ENCODE measurements around the gene LIPM. TPM values are rescaled to one million over a fixed set of nuclear protein-coding genes. Genes with fewer than 3 reads are reported as not detected.

The LIPM gene
- total and polyA plus RNA-seq, 9 donors: 0.14 TPM; not detected in 8

DNA sequence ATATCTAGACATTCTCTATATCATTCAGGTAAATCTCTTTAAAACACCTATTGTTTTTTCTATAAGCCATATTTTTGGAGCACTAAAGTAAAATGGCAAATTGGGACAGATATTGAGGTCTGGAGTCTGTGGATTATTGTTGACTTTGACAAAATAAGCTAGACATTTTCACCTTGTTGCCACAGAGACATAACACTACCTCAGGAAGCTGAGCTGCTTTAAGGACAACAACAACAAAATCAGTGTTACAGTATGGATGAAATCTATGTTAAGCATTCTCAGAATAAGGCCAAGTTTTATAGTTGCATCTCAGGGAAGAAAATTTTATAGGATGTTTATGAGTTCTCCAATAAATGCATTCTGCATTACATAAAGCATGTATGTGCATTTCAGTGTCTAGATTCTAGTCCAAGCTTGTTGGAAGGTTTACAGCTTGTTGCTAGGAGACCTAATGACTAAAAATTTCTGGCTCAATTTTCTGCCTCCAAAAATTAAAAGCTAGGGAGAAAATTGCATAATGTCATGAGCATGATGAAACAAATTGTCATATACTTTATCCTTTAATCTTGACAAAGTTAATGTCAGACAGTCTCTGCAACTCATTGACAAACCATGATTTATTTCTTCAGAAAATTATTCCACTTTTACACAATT is 18.3 kb downstream of the LIPM start:
- Histone ChIP-seq H3K27me3 (ENCODE audit: control insufficient read depth, insufficient read depth, low read length) (no peaks in the 10 kb centered on the region), H3K4me1 (ENCODE audit: control insufficient read depth, insufficient read depth, low read length) (no peaks in the 10 kb centered on the region), H3K9me3 (replicated peaks; ENCODE audit: control insufficient read depth, low read depth, low read length) (no peaks in the 10 kb centered on the region), H3K27ac (ENCODE audit: low read length) (no peak overlapping the region), H3K4me3 (ENCODE audit: low read length) (no peak overlapping the region), H3K36me3 (ENCODE audit: control insufficient read depth, insufficient read depth, low read length) (no peaks in the 10 kb centered on the region)
- DNase-seq: peak; percentile 92

DNA sequence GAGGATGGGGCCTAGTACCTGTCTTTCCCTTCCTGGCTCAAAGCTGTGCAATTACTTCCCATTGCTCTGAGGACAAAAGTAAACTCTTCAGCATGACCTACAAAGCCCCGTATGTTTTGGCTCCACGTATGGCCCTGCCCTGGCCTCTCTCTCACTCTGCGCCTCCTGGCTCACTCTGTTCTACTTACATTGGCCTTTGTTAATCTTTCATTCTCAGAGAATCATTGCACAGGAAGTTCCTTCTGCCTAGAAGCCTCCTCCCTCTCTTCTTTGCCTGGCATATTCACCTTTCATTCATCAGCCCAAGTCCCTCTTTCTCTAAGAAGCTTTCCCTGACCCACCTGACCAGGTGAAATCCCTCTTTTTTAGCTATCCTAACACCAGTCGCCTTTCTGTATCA is 23.9 kb downstream of the LIPM start:
- WGBS (ENCODE audit: insufficient coverage): 67% methylated on average over 3 of the region's 4 CpGs
- Histone ChIP-seq H3K36me3 (ENCODE audit: control insufficient read depth, insufficient read depth, low read length) (no peaks in the 10 kb centered on the region), H3K27me3 (ENCODE audit: control insufficient read depth, insufficient read depth, low read length) (no peaks in the 10 kb centered on the region), H3K4me3 (ENCODE audit: low read length) (no peak overlapping the region), H3K4me1 (ENCODE audit: control insufficient read depth, insufficient read depth, low read length) (no peaks in the 10 kb centered on the region), H3K27ac (ENCODE audit: low read length) (no peak overlapping the region), H3K9me3 (replicated peaks; ENCODE audit: control insufficient read depth, low read depth, low read length) (no peaks in the 10 kb centered on the region)
- DNase-seq: no peak

DNA sequence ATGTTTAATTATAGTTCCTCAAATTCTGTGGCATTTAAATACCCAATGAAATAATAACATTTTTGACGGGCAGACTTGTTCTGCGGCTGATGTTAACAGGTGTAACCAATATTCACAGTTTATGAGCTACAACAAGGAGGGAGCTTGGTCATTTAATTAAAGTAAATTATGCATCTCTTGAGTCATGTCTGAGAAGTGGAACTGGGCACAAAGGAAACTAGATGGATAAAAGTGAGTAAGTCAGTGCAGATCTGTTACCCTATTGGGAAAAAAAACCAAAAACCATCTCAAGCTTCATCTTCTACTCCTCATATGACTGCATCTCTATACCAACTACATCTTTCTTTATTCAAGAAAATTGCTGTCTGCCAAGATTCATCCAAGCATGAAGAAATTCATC is 25.1 kb downstream of the LIPM start:
- Histone ChIP-seq H3K9me3 (replicated peaks; ENCODE audit: control insufficient read depth, low read depth, low read length) (no peaks in the 10 kb centered on the region), H3K27ac (ENCODE audit: low read length) (no peak overlapping the region), H3K4me3 (ENCODE audit: low read length) (no peak overlapping the region), H3K27me3 (ENCODE audit: control insufficient read depth, insufficient read depth, low read length) (no peaks in the 10 kb centered on the region), H3K4me1 (ENCODE audit: control insufficient read depth, insufficient read depth, low read length) (no peaks in the 10 kb centered on the region), H3K36me3 (ENCODE audit: control insufficient read depth, insufficient read depth, low read length) (no peaks in the 10 kb centered on the region)
- DNase-seq: no peak
- no CpG with 5 or more reads among the region's 2 CpGs for WGBS (ENCODE audit: insufficient coverage)

DNA sequence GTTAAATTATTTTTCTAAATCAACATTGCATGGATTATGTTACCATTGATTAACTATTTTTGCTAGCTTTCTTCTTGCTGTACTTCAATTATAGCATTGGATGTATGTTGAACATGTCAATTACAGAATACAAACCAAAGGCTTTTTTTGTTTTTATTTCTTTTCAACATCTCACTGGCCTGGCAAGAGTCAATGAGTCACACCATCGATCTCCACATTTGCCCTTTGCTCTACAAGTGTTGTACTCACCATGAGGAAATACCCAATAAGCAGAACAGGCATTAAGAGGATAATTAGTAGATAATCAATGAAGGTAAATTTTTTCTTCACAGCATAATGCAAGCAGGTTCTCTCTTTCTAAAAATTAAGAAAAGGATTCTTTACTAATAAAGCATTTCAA is 25.8 kb downstream of the LIPM start:
- Histone ChIP-seq H3K27ac (ENCODE audit: low read length) (no peak overlapping the region), H3K9me3 (replicated peaks; ENCODE audit: control insufficient read depth, low read depth, low read length) (no peaks in the 10 kb centered on the region), H3K4me1 (ENCODE audit: control insufficient read depth, insufficient read depth, low read length) (no peaks in the 10 kb centered on the region), H3K27me3 (ENCODE audit: control insufficient read depth, insufficient read depth, low read length) (no peaks in the 10 kb centered on the region), H3K4me3 (ENCODE audit: low read length) (no peak overlapping the region), H3K36me3 (ENCODE audit: control insufficient read depth, insufficient read depth, low read length) (no peaks in the 10 kb centered on the region)
- no CpG with 5 or more reads among the region's 1 CpG for WGBS (ENCODE audit: insufficient coverage)
- DNase-seq: no peak

DNA sequence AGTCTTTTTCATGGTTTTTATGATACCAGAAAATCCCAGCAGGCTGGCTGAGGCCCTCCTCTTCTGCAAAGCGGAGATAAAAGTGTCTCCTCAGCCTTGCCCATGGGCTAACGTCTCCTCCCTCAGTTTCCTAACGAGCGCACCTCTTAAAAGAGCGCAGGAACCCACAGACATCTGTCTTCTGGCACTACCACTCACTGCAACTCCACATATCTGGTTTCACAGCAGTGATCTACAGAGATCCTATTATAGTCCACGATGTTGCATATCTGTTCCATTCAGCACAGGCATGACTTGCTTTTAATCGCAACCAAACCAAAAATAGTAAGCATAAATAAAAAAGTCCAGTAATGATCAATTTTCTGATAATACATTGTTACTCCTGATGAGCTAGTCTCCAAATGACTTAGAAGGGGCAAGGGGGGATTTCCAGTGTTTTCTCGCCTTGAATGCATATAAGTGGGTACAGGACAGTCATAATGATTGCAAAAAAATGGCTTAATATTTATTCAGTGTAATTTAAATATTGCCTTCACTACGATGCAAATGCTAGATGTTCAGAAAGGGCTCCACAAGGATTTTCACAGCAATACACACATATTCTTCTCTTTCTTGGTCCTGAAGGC is 28.2 kb downstream of the LIPM start:
- 57% methylated on average over 5 of the region's 9 CpGs for WGBS (ENCODE audit: insufficient coverage)
- no peaks in the 10 kb centered on the region for H3K4me1 ChIP-seq (ENCODE audit: control insufficient read depth, insufficient read depth, low read length)
- DNase-seq: no peak

DNA sequence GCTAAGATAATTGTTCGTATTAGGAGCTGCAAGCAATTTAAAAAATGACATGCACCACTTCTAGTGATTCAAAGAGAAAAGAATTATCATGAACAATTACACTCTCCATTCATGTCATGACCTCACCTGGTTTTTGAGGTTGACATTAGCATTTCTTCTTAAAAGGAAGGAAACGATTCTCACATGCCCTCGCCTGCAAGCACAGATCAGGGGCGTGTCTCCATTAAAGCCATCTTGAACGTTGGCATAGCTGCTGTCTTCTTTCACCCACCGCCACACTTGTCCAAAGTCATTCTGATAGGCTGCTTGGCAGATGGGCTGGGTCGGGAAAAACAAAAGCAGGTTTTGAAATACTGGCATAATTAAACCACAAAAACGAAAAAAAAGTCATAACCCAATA is 29.2 kb downstream of the LIPM start:
- H3K9me3 ChIP-seq (replicated peaks; ENCODE audit: control insufficient read depth, low read depth, low read length): no peaks in the 10 kb centered on the region
- no peak overlapping the region for H3K27ac ChIP-seq (ENCODE audit: low read length)
- H3K4me3 ChIP-seq (ENCODE audit: low read length): no peak overlapping the region
- no peak for DNase-seq
- no peaks in the 10 kb centered on the region for H3K4me1 ChIP-seq (ENCODE audit: control insufficient read depth, insufficient read depth, low read length)
- H3K27me3 ChIP-seq (ENCODE audit: control insufficient read depth, insufficient read depth, low read length): no peaks in the 10 kb centered on the region
- WGBS (ENCODE audit: insufficient coverage): 64% methylated on average over 4 of the region's 8 CpGs
- H3K36me3 ChIP-seq (ENCODE audit: control insufficient read depth, insufficient read depth, low read length): no peaks in the 10 kb centered on the region

More for the DNA sequence above, 28.2 kb downstream of the LIPM start:
- Histone ChIP-seq H3K27me3 (ENCODE audit: control insufficient read depth, insufficient read depth, low read length) (no peaks in the 10 kb centered on the region), H3K27ac (ENCODE audit: low read length) (no peak overlapping the region), H3K4me3 (ENCODE audit: low read length) (no peak overlapping the region), H3K36me3 (ENCODE audit: control insufficient read depth, insufficient read depth, low read length) (no peaks in the 10 kb centered on the region), H3K9me3 (replicated peaks; ENCODE audit: control insufficient read depth, low read depth, low read length) (no peaks in the 10 kb centered on the region)

DNA sequence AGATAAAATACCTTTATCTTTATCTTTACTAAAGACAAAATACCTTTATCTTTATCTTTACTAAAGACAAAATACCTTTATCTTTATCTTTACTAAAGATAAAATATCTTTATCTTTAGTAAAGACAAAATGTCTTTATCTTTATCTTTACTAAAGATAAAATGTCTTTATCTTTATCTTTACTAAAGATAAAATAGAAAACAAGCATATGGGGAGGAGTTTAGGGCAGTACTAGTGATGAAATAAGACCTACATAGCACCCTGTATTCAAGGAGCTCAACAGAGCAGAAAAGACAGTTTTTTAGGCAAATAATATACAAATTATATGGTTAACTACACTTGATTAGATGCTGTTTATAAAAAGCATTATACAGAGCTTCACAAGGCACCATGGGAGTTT is 29.8 kb downstream of the LIPM start:
- Histone ChIP-seq H3K4me3 (ENCODE audit: low read length) (no peak overlapping the region), H3K36me3 (ENCODE audit: control insufficient read depth, insufficient read depth, low read length) (no peaks in the 10 kb centered on the region), H3K9me3 (replicated peaks; ENCODE audit: control insufficient read depth, low read depth, low read length) (no peaks in the 10 kb centered on the region), H3K27me3 (ENCODE audit: control insufficient read depth, insufficient read depth, low read length) (no peaks in the 10 kb centered on the region), H3K4me1 (ENCODE audit: control insufficient read depth, insufficient read depth, low read length) (no peaks in the 10 kb centered on the region), H3K27ac (ENCODE audit: low read length) (no peak overlapping the region)
- no peak for DNase-seq

DNA sequence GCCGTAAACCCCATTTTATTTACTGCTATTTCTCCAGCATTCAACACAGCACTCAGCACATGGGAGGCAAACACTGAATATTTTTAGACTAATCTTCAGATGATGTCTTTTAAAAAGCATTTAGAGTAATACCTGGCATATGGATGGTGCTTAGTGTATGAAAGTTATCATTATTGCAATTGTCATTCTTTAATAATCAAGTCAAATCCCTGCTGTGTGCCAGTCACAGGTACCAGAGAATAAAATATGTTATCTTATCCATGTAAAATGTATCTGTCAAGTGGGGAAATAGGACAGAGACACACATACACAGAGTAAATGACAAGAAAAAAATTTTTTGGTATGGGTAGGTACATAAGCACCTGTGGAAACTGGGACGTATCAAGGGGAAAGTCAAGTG is 30.6 kb downstream of the LIPM start:
- Histone ChIP-seq H3K4me1 (ENCODE audit: control insufficient read depth, insufficient read depth, low read length) (no peaks in the 10 kb centered on the region), H3K27ac (ENCODE audit: low read length) (no peak overlapping the region), H3K36me3 (ENCODE audit: control insufficient read depth, insufficient read depth, low read length) (no peaks in the 10 kb centered on the region), H3K4me3 (ENCODE audit: low read length) (no peak overlapping the region), H3K9me3 (replicated peaks; ENCODE audit: control insufficient read depth, low read depth, low read length) (no peaks in the 10 kb centered on the region), H3K27me3 (ENCODE audit: control insufficient read depth, insufficient read depth, low read length) (no peaks in the 10 kb centered on the region)
- no peak for DNase-seq
- no CpG with 5 or more reads among the region's 2 CpGs for WGBS (ENCODE audit: insufficient coverage)

DNA sequence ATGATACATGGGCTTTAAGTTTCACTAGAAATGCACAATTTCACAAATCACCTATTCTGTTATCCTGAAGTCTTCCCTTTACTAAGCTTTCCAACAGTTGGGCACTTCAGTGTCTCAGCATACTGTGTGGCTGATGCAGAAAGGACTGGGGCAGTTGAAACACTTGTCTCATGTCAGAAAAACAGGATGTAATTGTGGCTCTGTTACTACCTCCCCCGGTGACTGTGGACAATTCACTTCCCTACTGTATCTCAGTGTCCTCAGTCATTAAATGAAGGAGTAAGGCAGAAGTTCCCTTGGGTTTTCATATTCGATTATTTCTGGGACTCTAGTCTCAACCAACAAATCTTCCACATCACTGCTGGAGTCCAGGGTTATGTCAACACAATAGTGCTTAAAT is 31.2 kb downstream of the LIPM start:
- Histone ChIP-seq H3K27me3 (ENCODE audit: control insufficient read depth, insufficient read depth, low read length) (no peaks in the 10 kb centered on the region), H3K4me1 (ENCODE audit: control insufficient read depth, insufficient read depth, low read length) (no peaks in the 10 kb centered on the region), H3K4me3 (ENCODE audit: low read length) (no peak overlapping the region), H3K27ac (ENCODE audit: low read length) (no peak overlapping the region), H3K9me3 (replicated peaks; ENCODE audit: control insufficient read depth, low read depth, low read length) (no peaks in the 10 kb centered on the region), H3K36me3 (ENCODE audit: control insufficient read depth, insufficient read depth, low read length) (no peaks in the 10 kb centered on the region)
- no peak for DNase-seq
- 40% methylated on average over 1 of the region's 2 CpGs for WGBS (ENCODE audit: insufficient coverage)

DNA sequence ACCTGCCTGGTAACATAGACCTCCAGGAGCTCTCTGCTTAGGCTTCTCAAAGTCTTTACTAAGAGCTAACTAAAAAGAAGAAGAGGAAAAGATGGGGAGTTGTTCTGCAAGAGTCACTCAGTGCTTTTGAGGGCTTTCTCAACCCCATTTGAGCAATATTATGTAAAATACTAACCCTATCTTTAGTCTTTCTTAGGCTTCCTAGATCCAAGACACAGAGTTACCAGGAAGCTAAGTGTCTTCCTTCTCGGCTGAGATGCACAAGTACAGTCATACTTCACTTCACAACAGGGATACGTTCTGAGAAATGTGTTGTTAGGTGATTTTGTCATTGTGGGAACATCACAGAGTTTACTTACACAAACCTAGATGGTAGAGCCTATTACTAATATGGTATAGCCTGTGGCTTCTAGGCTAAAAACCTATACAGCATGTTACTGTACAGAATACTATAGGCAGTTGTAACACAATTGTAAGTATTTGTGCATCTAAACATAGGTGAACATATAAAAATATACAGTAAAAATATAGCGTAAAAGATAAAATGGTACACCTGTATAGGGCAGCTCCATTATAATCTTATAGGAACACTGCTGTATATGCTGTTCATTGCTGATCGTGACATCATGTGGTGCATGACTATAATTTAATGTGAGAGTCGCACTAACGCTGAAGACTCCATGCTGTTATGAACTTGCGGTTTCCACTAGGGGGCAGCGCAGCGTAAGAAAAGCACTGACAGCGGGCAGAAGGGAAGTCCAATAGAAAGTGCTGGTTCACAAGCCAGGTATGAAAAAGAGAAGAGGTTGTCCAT is 32.8 kb downstream of the LIPM start:
- H3K4me3 ChIP-seq (ENCODE audit: low read length): no peak overlapping the region
- peak; percentile 93 for DNase-seq
- no peaks in the 10 kb centered on the region for H3K4me1 ChIP-seq (ENCODE audit: control insufficient read depth, insufficient read depth, low read length)
- no peaks in the 10 kb centered on the region for H3K36me3 ChIP-seq (ENCODE audit: control insufficient read depth, insufficient read depth, low read length)
- H3K27me3 ChIP-seq (ENCODE audit: control insufficient read depth, insufficient read depth, low read length): no peaks in the 10 kb centered on the region
- H3K9me3 ChIP-seq (replicated peaks; ENCODE audit: control insufficient read depth, low read depth, low read length): no peaks in the 10 kb centered on the region
- WGBS (ENCODE audit: insufficient coverage): 0% methylated on average over 5 of the region's 10 CpGs
- H3K27ac ChIP-seq (ENCODE audit: low read length): no peak overlapping the region

Data from muscle of leg (tissue), 11 donors.